ENCODE results near the gene CLEC16A.

CLEC16A gene

GRCh38 chr16:10936272-10936984, 7.9 kb upstream of the CLEC16A start:
- no peak for DNase-seq (ENCODE audit: extremely low read depth, insufficient read length)
- H3K27me3 ChIP-seq (replicated peaks; ENCODE audit: control insufficient read depth, insufficient read depth, low read length): no peaks in the 10 kb centered on the region
- H3K36me3 ChIP-seq (ENCODE audit: control insufficient read depth, insufficient read depth, low read length): peaks cover 21% of the 10 kb centered on the region
- no peak for TF ChIP-seq CTCF (IDR thresholded peaks at IDR 0.05; ENCODE audit: insufficient read depth, low read length, poor library complexity, severe bottlenecking)
- H3K4me3 ChIP-seq (replicated peaks; ENCODE audit: low read depth, low read length): no peak overlapping the region

GRCh38 chr16:10937068-10937859, 7.1 kb upstream of the CLEC16A start:
- DNase-seq (ENCODE audit: extremely low read depth, insufficient read length): no peak
- Histone ChIP-seq H3K27me3 (replicated peaks; ENCODE audit: control insufficient read depth, insufficient read depth, low read length) (no peaks in the 10 kb centered on the region), H3K4me3 (replicated peaks; ENCODE audit: low read depth, low read length) (peak overlapping the region; percentile 40), H3K36me3 (ENCODE audit: control insufficient read depth, insufficient read depth, low read length) (peaks cover 19% of the 10 kb centered on the region)
- no peak for TF ChIP-seq CTCF (IDR thresholded peaks at IDR 0.05; ENCODE audit: insufficient read depth, low read length, poor library complexity, severe bottlenecking)

DNA sequence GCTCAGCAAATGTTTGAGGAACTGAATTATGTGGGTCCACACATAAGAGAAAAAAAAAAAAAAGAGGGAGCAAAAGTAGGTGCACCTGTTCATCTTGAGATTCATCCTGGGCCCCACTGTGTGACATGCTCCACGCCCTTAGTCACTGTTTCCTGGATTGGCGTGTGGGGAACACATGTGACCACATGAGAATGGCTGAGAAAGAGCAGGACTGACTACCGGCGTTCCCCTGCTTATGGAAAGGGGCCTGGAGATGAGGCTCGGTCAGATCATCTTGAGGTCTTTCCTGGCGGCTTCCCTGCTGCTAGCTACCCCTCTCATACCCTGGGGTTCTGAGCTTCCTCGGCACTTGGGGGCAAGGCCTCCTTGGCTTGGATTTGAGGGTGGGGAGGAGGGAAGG, 6.0 kb upstream of the CLEC16A start:
- peaks cover 16% of the 10 kb centered on the region for H3K36me3 ChIP-seq (ENCODE audit: control insufficient read depth, insufficient read depth, low read length)

GRCh38 chr16:10938796-10939648, 5.3 kb upstream of the CLEC16A start:
- Histone ChIP-seq H3K36me3 (ENCODE audit: control insufficient read depth, insufficient read depth, low read length) (peaks cover 12% of the 10 kb centered on the region), H3K4me3 (replicated peaks; ENCODE audit: low read depth, low read length) (peak overlapping the region; percentile 33), H3K27me3 (replicated peaks; ENCODE audit: control insufficient read depth, insufficient read depth, low read length) (no peaks in the 10 kb centered on the region)
- no peak for DNase-seq (ENCODE audit: extremely low read depth, insufficient read length)
- no peak for TF ChIP-seq CTCF (IDR thresholded peaks at IDR 0.05; ENCODE audit: insufficient read depth, low read length, poor library complexity, severe bottlenecking)

More for the DNA sequence above, 6.0 kb upstream of the CLEC16A start:
- H3K4me3 ChIP-seq (replicated peaks; ENCODE audit: low read depth, low read length): peak overlapping the region; percentile 33
- DNase-seq (ENCODE audit: extremely low read depth, insufficient read length): no peak
- no peak for TF ChIP-seq CTCF (IDR thresholded peaks at IDR 0.05; ENCODE audit: insufficient read depth, low read length, poor library complexity, severe bottlenecking)
- no peaks in the 10 kb centered on the region for H3K27me3 ChIP-seq (replicated peaks; ENCODE audit: control insufficient read depth, insufficient read depth, low read length)

DNA sequence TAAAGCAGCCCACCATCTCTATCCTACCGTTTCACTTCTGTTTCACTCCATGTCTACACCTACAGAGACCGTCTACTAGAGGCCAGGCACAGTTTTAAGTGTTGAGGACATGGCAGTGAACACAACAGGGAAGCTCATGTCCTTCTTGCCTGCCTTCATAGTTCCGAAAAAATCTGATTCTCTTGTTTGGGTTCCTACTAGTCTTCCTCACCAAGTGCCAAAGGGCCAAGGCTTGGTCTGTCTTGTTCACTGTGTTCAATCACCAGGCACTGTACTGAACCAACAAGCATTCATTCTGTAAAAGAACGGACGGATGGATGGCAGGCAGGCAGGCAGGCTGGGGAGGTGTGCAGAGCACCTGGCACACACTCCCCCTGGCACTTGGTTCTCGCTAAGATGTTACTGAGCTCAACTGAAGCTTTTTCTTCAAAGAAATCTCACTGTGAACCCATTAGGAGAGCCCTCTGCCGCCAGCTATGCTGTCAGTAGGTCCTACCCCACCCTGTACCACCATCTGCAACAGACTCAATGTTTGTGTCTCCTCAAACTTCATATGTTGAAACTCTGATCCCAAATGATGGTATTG, 4.6 kb upstream of the CLEC16A start:
- peaks cover 7% of the 10 kb centered on the region for H3K36me3 ChIP-seq (ENCODE audit: control insufficient read depth, insufficient read depth, low read length)
- no peaks in the 10 kb centered on the region for H3K27me3 ChIP-seq (replicated peaks; ENCODE audit: control insufficient read depth, insufficient read depth, low read length)
- no peak for DNase-seq (ENCODE audit: extremely low read depth, insufficient read length)
- no peak for TF ChIP-seq CTCF (IDR thresholded peaks at IDR 0.05; ENCODE audit: insufficient read depth, low read length, poor library complexity, severe bottlenecking)
- peak overlapping the region; percentile 83 for H3K4me3 ChIP-seq (replicated peaks; ENCODE audit: low read depth, low read length)

Data from GM06990 (cell line).